Skin of body (tissue), 2 donors: ENCODE measurements around the gene TBL2. TPM values are rescaled to one million over a fixed set of nuclear protein-coding genes. Genes with fewer than 3 reads are reported as not detected.
"Not testable (repeated sequence)": the region's sequence is repeated elsewhere in the genome, so short reads cannot be mapped to it uniquely, and the experiment has no call there.

Experiments used
- DNase-seq: peaks from one replicate; lab custom pipeline; 2025; lab: John Stamatoyannopoulos, UW
- total RNA-seq: library from RNA; depleted of rRNA; stranded (reverse); fragments of >200 nt; gene quantifications from one replicate; pipeline ENCODE4 v1.2.3, GENCODE V29; 2014

Gene TBL2
- total RNA-seq, 1 donor from 2014 or later: 33.2 TPM

DNA sequence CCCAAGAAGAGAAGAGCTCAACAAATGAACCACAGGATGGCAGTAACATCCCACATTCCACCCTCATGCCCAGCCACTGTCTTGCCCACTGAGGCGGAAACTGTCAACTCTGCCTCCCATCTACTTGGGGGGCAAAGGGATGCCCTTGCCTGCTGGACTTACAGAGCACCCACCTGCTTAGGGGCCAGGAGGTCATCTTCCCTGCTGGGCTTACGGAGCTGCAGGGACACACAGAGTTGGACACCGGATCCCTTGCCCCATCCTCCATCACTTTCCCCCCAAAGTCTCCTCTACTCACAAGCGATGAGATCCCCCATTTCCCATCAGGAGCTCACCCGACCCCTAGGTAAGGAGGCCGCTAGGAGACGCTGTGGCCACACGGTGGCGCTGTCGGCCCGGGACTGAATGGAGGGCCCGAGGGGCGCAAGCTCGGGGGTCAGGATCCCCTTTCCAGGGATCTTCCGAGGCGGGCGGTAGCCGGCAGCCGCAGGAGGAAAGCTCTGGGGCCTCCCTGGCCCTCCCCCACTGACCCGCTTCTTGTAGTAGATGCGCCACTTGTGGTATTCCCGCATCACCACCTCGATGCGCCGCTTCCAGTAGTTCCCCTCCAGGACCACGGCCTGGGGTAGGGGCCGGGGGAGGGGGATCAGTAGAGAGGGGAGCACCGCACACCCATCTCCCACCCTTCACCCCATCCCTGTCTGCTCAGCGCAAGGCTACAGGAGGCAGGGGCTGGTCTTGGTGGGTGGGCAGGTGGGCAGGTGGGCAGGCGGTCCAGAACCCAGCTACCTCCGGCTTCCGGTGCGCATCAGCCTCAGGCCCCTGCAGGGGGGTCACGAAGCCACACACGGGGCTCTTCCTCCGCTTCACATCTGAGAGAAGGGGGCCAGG, 28.7 kb upstream of the TBL2 start:
- no peak for DNase-seq

DNA sequence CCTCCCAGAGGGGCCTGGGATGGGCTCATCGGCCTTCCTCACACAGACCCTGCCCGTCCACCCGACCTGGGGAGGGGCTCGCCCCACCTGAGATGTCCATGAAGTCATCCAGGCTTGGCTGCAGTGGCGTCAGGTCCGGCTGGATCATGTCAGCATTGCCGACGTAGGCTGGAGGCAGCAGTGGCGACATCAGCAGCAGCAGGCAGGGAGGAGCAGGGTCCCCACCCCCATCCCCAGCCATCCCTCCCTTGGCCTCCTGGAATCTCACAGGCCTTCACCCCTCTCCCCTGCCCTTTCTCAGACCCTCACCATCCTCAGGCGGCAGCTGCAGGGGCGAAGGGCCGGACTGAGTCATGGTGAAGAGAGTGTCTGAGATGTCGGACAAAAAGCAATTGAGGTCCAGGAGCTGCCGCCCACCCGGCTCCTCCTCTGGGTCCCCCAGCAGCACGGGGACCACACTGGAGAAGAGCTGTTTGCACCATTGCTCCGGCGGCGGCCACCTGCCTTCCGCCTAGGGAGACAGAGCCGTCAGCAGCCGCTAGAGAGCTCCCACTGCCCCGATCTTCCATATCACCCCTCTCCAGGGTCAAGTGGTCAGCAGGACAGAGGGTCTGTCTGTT, 27.3 kb upstream of the TBL2 start:
- no peak for DNase-seq

DNA sequence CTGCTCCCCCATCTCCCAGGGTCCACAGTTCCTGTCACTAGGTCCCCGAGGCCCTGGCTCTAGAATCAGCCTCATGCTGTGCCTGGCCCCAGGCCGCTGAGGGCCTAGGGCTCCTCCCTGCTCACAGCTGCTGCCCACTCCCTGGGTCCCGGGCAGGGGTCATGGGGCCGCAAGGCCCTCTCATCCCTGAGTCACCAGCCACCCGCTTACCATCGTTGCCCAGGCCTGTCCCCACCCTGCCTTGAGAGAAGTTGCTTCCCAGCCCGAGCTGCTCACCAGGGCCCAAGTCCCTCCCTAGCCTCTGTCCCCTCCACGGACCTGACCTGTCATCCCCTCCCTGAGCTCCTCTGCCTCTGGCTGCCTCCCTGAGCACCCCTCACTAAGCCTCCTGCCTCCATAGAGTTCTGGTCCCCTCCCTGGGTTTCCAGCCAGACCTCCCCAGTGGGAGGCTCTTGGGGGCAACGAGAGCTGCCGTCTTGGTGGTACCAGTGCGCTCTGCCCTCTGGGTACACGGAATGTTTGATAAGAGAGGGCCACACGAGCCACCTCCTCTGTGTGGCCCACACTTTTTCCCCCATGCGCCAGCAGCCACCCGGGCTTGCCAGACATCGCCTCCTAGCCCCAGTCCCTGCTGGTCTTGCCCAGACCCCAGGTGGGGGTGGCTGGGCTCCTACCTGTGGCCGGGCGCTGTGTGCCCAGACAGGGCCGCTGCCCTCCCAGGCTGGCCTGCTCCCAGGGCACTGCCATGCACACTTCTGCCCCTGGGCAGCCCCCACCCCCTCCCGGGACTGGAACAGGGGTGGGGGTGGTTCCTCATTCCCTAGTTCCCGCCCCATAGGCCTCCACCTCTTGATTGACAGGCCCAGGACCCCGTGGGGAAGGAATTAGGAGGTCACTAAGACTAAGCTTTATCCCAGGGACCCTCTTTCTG, 24.6 kb upstream of the TBL2 start:
- no peak for DNase-seq

DNA sequence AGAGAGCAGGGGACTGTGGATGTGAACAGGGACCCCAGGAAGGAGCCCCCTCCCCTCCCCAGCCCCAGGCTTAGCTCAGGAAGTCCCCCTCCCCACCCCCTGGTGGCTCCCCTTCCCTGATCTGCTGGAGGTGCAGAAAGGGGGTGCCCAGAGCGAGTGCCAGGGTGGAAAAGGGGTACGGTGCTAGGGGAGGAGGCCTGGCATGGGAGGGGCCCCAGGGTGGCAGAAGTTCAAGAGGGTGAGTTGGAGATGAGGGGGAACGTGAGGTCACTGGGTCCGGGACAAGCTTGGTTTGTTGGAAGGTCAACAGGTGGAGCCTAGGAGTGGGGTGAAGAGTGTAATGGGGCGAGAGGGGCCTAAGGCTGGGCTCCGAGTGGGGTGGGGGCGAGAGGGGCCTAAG, 21.5 kb upstream of the TBL2 start:
- no peak for DNase-seq

DNA sequence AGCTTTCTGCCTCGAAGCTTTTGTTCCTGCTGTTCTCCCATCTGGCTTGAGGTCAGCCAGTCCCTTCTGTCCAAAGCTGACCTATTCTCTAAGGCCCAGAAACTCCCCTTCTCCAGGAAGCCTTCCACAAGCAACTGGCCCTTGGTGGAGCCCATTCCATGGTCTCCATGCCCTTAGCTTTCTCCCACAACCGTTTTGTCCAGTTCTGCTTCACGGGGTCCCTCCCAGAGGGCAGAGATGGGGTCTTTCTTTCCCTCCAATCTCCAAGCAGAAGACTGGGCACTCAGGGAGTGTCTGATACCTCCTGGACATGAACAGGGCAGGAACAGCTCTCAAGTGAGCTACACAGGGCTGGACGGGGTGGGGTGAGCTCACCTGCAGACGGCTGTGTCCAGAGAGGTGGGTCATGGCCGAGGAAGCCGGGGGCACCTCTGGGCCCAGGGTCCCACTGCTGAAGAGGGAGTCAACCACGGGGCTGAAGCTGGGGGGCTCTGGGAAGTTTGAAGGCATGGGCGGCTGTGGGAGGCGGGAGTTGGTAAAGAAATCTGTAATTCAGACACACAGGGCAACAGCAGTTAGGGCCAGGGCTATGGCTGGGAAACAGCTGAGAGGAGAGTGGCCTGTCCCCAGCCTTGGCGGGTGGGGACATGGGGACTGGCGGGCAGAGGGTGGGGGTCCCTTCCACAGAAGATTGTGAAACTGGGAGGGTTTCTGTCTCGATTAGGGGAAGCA, 20.9 kb upstream of the TBL2 start:
- DNase-seq: no peak

DNA sequence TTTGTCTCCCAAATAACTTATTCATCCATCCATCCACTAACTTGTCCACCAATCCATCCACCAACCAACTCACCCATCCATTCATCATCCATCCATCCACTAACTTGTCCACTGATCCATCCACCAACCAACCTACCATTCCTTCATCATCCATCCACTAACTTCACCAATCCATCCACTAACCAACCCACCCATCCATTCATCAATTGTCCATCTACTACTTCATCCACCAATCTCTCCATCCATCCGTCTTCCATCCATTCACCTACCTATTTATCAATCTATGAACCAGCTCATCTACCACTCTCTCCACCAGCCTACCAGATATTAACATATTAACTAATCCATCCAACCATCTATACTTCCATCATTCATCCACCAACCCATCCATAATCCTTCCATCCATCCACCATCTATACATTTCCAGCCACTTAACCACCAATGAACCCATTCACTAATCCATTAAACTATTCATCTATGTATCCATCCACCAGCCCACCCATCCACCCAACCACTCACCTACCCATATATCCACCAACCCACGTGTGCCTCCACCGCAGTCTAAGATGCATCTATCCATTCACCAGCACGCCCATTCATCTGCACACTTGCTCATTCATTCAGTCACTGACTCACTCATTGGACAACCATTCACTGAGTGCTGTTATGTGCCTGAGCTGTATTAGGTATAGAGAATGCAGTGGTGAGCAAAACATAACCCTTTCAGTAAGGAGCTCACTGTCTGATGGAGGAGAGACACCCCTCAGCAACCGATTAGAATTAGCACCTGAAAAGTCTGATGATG, 19.8 kb upstream of the TBL2 start:
- DNase-seq: no peak

DNA sequence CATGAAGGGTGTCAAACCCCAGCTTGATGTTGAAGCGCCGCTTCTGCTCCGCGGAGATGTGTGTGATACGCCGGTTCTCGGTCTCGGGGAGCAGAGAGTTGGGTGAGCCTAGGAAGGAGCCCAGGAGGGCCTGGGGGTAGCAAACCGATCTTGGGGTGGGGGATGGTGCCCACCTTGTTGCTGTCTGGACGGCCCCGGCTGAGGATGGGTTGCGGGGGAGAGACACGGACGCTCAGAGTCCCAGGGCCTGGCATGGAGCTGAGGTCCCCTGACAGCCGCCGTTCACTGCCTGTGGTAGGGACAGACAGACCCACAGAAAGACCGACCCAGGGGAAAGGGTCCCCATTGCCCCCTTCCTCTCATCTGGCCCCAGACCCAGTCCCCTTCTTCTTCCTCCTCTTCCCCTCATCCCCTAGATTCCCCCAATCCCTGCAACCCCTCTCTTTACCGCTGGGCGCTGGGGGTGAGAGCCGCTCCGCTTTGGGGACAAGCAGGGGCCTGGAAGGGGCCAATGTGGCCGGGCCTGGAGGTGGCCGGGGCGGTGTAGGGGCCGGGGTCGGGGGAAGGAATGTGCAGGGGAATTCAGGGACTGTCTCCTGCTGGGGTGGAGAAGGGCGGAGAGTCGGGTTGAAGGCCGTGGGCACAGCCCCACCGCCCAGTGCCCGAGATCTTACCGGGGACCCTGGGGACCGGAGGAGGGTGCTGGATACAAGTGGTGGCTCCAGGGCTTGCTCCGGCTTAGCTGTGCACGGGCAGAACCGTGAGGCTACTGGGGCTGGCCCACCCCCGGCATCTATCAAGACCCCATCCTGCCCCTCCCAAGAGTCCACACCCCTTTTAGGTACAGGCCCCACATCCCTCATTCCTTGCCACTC, 18.0 kb upstream of the TBL2 start:
- DNase-seq: no peak

DNA sequence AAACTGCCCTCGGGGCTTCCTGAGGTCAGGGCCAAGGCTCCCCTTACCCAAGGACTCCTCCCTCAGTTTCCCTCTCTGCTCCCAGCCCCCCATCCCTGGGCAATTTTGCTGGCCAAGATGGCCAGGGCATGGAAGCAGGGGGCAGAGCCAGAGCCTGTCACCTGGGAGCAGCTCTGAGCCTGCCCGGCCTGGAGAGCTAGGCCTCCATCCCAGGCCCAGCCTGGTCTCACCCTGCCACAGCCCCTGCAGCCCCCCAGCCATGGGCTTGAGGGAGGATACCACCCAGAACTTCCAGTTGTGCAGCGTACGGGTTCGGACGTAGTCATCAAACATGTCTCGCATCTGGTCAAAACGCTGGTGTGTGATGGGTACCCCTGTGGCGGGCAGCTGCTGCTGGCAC, 17.0 kb upstream of the TBL2 start:
- no peak for DNase-seq

DNA sequence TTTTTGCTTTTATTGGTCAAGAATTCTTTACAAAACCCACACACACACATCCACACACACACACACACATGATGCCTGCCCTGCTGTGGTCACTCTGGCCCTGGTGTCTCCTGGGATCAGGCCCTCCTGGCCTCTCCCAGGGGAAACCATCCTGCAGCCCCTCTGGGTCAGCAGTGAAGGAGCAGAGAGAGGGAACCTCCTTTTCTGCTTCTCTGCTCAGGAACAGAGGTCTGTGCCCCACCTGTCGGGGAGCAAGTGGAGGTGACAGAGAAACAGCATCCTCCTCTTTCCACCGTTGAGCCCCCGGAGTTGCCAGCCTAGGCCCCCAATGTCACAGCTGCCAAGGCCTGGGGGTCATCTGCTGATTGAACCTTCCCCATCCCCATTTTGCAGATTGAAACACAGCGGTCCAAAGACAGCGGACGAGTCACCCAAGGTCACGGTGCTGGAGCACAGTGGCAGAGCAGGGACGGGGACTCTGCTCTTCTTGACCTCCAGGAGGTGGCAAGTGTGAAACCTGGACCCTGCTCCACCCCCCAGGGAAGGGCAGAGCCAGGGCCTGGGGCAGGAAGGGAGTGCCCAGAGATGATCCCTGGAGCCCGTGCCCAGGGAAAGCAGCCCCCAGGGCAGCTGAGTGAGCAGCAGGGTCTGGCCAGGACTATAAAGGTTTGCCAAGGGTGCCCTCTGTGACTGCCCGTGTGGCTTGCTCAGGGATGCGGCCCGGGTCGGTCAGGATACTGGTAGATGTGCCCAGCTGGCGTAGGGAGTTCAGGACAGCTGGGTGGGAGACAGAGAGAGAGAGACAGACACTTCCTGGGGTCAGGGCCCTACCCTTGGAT, 15.0 kb upstream of the TBL2 start:
- DNase-seq: no peak

DNA sequence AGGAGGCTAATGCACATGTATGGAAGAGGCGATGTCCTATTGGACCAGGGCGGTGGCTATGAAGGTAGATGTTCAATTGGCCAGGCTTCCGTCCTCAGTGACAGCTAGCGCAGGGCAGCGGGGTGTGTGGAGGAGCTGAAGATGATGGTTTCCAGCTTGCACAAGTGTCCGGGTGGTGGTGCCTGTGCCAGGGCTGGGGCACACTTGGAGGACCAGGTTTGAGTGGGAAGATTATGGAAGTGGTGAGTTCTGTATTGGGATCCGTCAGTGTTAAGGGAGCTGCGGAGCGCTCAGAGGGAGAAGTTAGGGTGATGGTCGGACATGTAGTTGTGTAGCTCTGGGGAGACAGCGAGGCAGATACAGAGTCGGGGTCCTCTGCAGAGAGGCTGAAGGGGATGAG, 8.5 kb upstream of the TBL2 start:
- no peak for DNase-seq

DNA sequence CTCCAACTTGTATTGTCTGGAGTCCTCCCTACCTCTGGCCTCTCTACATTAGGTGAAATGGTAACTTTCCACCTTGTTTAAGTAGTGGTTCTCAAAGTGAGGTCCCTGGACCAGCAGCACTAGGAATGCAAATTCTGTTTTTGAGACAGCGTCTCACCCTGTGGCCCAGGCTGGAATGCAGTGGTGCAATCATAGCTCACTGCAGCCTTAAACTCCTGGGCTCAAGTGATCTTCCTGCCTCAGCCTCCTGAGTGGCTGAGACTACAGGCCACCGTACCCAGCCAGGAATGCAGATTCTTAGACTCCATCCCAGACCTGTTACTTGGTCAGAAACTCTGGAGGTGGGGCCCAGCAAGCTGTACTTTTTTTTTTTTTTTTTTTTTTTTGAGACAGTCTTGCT, 6.8 kb upstream of the TBL2 start:
- no peak for DNase-seq

DNA sequence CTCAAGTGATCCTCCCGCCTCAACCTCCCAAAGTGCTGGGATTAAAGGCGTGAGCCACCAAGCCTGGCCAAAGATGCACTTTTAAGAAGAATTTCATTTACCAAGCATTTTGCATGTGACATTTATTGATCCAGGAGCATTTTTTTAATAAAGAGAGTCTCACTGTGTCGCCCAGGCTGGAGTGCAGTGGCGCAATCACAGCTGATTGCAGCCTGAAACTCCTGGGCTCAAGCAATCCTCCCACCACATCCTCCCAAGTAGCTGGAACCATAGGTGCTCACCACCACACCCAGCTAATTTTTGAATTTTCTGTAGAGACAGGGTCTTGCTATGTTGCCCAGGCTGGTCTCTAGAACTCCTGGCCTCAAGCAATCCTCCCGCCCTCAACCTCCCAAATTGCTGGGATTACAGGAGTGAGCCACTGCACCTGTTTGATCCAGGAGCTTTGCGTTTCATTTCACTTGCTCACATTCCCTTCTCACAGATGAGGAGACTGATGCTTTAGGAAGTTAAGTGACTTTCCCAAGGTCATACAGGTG, 4.4 kb upstream of the TBL2 start:
- no peak for DNase-seq

DNA sequence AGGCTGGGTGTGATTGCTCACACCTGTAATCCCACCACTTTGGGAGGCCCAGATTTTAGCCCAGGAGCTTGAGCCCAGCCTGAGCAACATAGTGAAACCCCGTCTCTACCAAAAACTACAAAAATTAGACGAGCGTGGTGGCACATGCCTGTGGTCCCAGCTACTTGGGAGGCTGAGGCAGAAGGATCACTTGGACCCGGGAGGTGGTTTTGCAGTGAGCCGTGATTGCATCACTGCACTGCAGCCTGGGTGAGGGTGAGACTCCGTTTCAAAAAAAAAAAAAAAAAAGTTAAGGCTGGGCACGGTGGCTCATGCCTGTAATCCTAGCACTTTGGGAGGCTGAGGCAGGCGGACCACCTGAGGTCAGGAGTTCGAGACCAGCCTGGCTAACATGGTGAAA, 2.6 kb upstream of the TBL2 start:
- DNase-seq: not testable (repeated sequence)

DNA sequence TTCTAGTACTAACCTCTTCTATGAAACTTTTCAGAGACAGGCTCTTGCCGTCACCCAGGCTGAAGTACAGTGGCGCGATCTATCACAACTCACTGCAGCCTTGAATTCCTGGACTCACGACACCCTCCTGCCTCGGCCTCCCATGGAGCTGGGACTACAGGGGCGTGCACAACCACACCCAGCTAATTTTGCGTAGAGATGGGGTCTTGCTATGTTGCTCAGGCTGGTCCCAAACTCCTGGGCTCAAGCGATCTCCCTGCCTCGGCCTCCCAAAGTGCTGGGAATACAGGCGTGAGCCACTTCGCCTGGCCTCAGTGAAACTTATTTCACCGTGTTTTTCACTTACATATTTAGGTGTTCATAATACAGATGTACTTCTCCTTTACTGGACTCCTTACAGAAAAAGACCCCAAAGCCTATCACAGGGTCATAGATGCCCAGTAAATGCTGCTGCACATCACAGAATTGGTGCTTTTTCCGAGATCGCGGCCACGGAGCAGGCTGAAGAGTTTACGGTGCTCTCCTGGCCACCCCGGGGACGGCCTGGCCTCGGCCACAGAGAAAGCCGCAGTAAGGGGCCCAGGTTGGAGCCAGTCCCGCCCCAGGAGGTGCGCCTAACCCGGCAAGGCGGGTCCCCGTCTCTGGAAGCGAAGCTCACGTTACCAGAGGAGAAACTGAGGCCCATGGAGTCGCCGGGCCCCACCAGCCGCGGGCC, 595 bp downstream of the TBL2 start:
- no peak for DNase-seq

DNA sequence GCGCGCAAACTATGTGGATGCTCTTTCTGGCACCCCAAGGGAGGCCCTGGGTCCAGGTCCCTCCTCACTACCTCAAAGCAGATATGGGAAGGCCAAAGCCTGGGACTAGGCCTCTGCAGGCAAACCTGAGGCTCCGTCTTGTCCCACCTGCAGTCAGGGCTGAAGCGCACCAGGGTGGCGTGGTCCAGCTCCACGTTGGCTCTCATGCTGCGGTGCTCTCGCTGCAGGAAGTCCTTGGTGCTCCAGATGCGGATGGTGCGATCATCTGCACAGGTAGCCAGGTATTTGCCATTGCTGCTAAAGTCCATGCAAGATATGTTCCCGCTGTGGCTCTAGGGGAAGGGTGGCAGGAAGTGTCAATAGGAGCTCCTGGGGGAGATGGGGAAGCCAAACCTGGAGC, 4.6 kb downstream of the TBL2 start:
- no peak for DNase-seq

DNA sequence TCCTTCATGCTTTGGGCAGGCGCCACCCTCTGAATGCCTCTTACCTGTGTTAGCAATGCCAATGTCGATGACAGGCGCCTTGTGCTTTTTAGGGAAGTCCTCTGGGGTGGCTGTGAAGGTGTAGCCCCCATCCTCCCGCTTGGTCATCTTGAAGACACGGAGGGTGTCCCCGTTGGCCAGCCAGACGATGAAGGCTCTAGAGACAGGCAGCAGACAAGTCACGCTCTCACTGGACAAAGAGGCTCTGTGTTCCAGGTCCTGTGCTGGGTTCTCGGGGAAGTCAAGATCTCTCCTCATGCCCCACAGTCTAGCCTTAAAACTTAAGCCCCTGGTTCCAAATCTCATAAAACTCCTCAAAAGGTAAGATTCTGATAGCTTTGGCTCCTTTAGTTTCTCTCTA, 5.1 kb downstream of the TBL2 start:
- no peak for DNase-seq

DNA sequence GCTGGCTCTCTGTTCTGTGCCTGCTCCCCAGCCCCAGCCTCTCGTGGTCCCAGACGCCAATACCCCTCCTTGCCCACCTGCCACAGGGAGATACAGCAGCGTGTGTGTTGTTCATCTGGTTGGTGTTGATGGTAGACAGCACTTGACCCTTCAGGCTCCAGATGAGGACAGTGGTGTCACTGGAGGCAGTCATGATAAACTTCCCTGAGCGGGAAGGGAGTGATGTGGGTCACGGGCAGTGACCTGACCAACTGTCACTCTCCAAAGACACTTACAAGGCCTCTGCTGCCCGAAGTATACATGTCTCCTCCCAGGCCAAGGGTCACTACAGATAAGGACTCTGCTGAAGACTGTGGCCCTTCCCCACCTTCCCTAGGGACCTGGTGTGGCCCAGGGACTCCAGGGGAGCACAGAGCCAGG, 5.6 kb downstream of the TBL2 start:
- DNase-seq: no peak

DNA sequence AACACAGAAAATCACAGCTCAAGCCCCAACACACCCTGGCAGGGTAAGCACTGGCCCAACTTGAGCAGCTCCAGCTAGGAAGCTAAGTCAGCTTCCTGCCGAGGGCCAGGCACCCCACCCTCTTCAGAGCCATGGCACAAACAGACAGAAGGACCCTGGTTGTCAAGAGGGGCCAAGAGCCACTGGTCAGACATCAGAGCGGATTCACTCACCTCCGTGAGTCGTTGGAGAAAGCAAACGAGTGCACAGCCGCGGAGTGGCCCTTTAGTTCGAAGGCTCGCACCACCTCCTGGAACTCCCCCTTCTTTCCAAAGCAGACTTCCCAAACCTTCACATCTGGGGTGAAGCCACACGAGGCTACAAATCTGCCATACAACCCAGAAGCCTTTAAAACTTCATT, 7.4 kb downstream of the TBL2 start:
- no peak for DNase-seq
